GM18498 (cell line): ENCODE measurements around the gene IMMP1L.

ENCODE experiments used
- ATAC-seq: cut with Tn5 transposase; IDR thresholded peaks from one replicate; pipeline ENCODE4 v1.9.1; 2021; ENCODE audit warnings: mild to moderate bottlenecking, moderate library complexity; ENCODE audit not compliant: unreplicated experiment

IMMP1L gene

GRCh38 chr11:31404614-31405013 is 104.8 kb downstream of the IMMP1L start:
- ATAC-seq, result no peak

GRCh38 chr11:31397239-31397834 is 112.1 kb downstream of the IMMP1L start:
- no peak for ATAC-seq

- no peak for ATAC-seq
Observed at GRCh38 chr11:31387379-31387778, 122.0 kb downstream of the IMMP1L start.

GRCh38 chr11:31383116-31383515 is 126.3 kb downstream of the IMMP1L start:
- ATAC-seq, result no peak
